HFF-Myc (cell line): ENCODE data around the gene LHFPL4.

Experiments
- DNase-seq: peaks from one replicate; pipeline ENCODE4 v3.0.0-alpha.2; 2011; ENCODE audit warnings: low read depth; ENCODE audit errors: extremely low read depth
- H3K4me3 ChIP-seq: replicated peaks from 2 replicates; pipeline ENCODE4 v1.5.1; 2011; ENCODE audit warnings: low read depth, mild to moderate bottlenecking, control low read depth, low read length
- TF ChIP-seq, protein P1 (sequence below): IDR thresholded peaks from 2 replicates; pipeline ENCODE4 v1.5.1; 2012; ENCODE audit warnings: mild to moderate bottlenecking, low read depth, low read length, control low read depth; ENCODE audit errors: missing control alignments

The LHFPL4 gene

DNA sequence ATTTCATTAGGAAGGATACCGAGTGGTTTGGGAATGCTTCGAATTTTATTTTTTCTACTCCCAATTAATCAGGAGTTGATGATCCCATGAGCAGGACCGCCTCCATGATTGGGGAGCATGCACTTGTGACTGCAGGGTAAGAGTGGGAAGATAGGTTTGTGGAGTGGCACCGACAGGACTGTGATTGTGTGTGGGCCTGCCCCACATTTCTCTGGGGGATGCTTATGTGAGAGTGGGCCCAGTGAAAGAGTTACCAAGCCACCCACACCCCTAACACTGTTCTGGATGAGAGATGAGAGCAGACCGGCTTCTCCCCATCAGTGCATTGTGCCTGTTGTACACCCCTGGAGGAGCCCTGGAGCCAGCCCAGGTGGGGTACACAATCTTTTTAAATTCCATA is 76.7 kb downstream of the LHFPL4 start:
- H3K4me3 ChIP-seq: no peak overlapping the region
- TF ChIP-seq, protein P1, sequence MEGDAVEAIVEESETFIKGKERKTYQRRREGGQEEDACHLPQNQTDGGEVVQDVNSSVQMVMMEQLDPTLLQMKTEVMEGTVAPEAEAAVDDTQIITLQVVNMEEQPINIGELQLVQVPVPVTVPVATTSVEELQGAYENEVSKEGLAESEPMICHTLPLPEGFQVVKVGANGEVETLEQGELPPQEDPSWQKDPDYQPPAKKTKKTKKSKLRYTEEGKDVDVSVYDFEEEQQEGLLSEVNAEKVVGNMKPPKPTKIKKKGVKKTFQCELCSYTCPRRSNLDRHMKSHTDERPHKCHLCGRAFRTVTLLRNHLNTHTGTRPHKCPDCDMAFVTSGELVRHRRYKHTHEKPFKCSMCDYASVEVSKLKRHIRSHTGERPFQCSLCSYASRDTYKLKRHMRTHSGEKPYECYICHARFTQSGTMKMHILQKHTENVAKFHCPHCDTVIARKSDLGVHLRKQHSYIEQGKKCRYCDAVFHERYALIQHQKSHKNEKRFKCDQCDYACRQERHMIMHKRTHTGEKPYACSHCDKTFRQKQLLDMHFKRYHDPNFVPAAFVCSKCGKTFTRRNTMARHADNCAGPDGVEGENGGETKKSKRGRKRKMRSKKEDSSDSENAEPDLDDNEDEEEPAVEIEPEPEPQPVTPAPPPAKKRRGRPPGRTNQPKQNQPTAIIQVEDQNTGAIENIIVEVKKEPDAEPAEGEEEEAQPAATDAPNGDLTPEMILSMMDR: no peak
- no peak for DNase-seq

DNA sequence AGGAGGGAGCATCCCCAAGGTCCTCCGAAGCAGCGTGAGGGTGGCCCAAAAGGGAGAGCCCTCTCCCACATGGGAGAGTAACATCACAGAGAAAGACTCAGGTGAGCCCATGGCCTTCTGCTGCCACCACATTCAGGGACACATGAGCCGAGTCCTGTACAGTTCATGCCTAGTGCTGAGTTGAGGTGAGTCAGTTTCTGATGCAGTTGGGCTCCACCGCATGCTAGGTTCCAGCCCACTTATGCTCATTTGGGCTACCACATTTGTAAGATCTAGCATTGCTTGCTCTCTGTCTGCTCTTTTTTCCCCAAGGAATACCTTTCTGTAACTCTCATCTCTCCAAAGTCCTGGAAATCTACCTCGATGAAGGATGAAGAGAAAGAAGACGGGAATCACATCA is 79.1 kb downstream of the LHFPL4 start:
- no peak for DNase-seq
- TF ChIP-seq, protein P1: no peak
- no peak overlapping the region for H3K4me3 ChIP-seq

DNA sequence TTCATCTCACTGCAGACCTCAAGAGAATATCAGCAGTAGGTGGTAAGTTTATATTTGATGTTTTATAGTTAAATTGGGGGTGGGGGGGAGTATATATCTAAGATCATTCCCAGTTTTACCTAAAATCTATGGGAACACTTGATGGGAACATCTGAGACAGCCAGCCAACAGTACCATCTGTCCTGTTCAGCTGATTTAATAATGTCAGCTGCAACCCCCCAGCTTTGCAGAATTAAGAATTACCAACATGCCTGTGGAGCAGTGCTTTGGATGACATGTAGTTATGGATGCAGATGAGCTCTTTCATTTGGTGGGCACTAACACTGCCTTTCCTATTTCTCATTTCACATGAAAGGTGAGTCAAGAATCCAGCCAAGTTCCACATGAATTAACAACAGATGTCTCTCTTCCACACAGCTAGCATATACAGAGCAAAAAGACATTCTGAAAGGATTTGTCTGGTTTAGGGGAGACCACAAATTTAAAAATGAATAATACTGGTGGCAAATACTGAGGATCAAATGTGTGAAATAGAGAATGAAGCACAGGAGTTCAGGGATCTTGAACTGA is 80.0 kb downstream of the LHFPL4 start:
- no peak for DNase-seq
- TF ChIP-seq, protein P1: no peak

DNA sequence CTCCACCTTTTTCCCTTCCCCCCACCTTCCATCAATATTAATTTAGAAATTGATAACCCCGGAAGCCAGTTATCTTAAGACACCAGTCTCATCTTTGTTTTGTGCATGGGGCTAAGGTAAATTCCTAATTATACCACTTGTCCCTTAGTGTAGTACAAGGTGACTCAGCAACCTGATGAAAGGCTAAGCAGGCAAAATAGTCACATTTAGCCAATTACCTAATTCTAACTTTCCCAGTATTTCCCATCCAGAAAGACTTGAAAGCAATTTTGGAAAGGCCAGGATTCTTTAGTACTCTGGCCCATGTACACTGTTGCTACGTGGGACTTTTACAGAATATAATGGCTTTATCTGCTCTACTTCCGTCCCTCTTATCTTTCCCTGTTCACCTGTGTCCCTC is 83.6 kb downstream of the LHFPL4 start:
- no peak overlapping the region for H3K4me3 ChIP-seq
- TF ChIP-seq, protein P1: no peak
- no peak for DNase-seq

More for the DNA sequence above, 80.0 kb downstream of the LHFPL4 start:
- H3K4me3 ChIP-seq: no peak overlapping the region

DNA sequence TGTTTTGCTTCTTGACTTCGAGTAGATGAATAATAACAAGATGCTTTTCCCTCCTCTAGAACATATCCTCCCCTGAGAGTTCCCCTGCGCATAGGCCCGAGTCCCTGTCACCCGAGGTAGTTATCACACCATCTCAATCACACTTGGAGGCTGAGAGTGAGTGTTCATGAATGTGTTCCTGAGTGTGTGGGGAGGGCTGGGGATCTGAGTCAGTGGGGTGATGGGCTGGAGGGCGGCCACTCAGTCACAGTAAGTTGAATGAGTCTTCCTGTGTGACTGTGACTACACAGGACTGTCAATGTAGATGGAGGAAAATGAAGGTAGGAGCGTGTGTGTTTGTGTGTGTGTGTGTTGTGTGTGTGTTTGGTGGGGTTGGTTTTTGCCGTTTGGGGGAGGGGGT is 85.2 kb downstream of the LHFPL4 start:
- no peak overlapping the region for H3K4me3 ChIP-seq
- TF ChIP-seq, protein P1: no peak

DNA sequence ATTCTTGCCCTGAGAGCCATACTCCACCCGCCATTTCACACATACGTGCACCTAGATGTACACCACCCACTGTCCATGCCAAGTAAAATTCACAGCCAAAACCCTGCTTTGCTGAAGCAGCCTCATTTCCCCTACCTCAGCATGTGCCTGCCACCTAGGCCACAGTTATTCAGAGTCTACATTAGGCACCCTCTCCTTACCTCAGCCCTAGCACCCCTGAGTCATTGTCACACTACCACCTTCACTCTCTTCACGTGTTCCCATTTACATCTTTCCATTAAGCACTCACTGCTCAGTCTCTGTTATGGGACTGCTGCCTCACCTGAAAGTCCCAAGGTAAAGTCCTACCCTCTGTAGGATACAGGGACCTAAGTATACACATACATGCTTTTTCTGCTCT is 86.2 kb downstream of the LHFPL4 start:
- DNase-seq: no peak

More for the DNA sequence above, 85.2 kb downstream of the LHFPL4 start:
- DNase-seq: no peak

More for the DNA sequence above, 86.2 kb downstream of the LHFPL4 start:
- TF ChIP-seq, protein P1: no peak
- H3K4me3 ChIP-seq: no peak overlapping the region
